GM21786 (cell line): Measurements from ENCODE around the gene XCL2.
"Not testable (repeated sequence)": the region's sequence is repeated elsewhere in the genome, so short reads cannot be mapped to it uniquely, and the experiment has no call there.

Source experiments
- ATAC-seq: cut with Tn5 transposase; IDR thresholded peaks from one replicate; pipeline ENCODE4 v1.9.1; 2021; ENCODE audit not compliant: unreplicated experiment

XCL2 gene

DNA sequence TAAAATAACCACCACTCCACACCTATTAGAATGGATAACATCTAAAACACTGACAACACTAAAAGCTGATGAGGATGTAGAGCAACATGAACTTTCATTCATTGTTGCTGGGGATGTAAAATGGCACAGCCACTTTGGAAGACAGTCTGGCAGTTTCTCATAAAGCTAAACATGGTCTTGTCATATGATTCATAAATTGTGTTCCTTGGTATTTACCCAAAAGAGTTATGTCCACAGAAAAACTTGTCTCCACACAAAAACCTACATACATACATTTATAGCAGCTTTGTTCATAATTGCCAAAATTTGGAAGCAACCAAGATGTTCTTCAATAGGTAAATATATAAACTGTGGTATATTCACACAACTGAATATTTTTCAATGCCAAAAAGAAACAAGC is 16.6 kb upstream of the XCL2 start:
- ATAC-seq = no peak

DNA sequence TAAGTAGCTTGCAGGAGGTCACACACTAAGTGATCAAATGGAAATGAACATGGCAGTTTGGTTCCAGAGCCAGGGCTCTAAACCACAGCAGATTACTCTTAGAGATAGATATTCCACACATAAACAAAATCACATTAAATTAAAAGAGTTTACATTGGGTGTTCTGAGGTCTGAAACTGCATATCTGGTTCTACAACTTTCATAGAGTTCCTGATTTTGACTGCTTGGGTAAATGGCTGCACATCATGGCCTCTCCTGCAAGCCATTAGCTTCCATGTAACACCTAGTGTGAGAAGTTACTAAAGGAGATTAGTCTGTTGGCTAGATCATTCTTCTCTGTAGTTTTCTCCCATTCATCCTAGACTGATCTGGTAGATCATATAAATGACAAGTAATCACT is 12.8 kb upstream of the XCL2 start:
- no peak for ATAC-seq

DNA sequence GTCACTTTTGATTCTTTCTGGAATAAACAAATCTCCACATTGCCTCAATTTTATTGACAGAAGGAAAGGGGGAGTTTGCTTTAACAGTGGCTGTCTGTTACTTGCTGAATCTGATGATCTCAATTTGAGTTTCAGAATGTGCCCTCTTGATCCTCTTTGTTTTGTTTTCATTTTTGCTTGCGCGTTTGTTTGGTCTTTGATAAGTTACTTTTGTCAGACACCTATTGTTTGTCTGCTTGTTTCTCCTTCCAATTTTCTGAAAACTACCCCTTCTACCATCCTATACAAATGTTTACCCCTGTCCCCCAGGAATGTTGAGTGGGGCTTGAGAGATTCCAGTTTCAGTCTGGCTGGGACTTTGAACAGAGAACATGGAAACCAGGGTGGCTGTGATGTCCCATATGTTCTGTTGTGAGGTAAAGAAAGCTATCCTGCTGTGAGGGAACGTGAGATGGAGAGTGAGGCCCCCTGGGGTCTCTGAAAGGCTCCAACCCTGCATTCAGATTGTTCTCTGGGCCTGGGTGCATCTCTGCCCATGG is 11.8 kb upstream of the XCL2 start:
- no peak for ATAC-seq

DNA sequence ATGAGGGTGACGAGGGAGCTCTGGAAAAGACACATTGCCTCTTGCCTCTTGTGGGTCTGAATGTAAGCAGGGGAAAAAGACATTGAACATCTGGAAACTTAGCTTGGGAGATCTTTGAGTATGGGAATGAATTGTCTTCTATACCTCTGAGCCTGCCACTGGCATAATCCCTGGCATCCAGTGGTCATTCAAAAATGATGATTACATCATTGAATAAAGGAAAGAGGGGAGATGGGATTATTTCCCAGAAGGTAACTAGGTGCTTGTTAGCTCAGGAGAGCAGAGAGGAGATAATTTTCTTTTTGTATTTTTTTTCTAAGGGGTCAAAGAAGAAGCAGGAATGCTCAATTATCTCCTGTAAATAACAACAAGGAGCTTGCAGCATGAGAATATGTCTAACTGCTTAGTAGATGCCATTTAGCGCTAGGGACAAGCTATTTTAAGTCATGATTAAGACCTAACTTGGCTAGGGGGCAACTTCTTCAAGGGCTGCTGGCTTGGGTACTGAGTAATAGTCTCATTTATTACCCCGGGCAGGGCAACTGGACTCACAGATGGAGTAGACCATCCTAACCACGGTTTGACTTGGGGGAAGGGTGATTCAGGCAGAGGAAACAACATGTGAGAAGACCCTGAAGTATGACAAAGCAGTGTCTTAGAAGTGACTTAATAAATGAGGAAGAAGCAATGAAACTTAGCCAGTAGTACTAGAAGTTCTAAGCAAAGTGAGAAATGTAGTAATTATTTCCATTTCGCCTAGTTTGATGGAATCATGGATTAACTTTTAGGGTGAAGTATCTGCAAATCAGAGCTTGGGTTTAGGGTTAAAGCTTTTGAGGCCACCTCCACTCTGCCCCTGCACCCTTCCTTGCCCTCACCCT is 11.0 kb upstream of the XCL2 start:
- ATAC-seq = no peak

DNA sequence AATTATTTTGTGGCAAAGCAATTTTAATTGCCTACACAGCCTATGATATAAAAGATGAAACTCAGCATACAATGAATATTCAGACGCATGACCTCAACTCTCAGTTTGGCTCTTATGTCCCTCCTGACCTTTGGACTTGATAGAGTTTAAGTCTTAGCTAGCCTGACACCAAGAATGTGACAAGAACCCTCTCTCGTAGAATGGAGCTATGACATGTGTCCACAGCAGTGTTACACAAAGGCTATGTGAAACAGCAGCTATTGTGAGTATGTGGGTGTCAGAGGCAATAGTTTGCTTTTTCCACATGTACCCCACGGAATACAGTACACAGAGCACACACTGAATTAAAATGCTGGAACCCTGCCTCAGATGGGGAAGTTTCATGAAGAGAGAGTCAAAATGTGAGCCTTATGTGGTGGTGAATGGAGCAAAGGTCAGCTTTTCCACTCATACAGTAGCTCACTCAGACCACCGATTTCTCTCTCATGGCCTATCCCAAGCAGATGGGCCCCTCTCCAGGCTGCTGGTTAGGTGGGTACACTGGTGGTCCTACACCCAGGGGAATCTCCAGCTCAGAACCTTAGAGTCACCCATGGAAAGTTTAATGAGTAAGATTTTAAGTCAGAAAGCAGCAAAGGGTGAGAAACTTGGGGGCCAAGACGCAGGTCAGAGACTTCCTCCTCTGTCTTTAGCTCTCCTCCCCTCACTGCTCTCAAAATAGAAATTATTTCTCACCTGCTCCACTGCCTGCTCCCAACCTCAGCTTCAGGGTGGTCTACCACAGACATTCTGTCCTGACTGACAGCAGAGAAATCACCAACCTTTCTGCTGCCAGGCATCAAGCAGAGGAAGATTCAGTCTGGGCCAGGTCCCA is 10.1 kb upstream of the XCL2 start:
- ATAC-seq = no peak

DNA sequence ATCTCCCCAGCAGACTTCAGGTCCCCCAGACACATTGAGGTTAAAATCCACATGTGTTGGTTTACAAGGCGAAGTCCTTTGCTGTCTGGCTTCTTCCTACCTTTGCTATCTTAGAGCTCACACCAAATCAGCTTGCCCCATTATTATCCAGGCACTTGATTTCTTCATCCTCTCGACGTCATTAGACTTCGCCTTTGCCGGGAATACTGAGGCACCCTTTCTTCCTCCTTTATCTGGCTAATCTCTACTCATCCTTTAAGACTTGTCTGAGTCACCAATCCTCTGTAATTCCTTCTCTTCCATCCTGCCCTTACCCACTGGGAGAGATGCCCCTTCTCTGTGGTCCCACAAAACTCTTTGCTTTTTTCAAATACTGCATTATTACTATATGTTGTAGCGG is 9.2 kb upstream of the XCL2 start:
- no peak for ATAC-seq

DNA sequence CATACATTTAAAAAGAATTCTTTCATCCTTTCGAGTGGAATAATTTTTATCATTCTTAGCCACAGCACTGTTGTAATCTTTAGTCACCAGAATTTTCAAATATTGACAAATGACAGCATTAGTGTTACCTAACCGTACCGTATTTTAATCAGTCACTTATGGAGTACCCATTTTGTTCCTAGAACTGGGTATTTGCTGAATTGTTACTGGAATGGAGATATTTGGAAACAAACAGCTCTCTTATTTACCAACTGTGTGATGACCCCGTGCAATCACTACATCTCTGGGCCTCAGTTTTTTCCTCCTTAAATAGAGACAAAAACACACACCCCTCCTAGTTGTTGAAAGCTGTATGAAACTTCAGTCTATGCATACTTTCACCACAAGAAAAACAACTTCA is 7.9 kb upstream of the XCL2 start:
- no peak for ATAC-seq

DNA sequence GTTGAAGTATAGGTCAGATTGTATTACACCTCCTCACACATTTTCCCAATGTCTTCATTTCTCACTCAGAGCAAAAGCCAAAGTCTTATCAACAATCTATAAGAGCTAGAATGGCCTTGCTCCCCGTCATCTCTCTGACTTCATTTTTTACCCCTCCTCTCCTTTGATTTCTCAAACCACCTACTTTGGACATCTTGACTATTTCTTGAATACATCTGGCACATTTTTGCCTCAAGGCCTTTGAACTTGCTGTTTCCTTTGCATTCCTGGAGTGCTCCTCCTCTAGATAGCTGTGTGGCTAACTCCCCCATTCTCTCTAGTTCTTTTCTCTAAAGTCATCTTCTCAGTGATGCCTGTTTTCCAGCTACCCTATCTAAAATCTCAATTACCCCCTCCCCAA is 7.2 kb upstream of the XCL2 start:
- ATAC-seq = no peak

DNA sequence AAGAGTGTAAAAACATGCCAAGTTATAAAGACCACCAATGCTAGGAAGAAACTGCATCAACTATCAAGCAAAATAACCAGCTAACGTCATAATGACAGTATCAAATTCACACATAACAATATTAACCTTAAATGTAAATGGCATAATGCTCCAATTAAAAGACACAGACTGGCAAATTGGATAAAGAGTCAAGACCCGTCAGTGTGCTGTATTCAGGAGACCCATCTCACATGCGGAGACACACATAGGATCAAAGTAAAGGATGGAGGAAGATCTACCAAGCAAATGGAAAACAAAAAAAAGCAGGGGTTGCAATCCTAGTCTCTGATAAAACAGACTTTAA is 2.7 kb upstream of the XCL2 start:
- ATAC-seq = not testable (repeated sequence)

DNA sequence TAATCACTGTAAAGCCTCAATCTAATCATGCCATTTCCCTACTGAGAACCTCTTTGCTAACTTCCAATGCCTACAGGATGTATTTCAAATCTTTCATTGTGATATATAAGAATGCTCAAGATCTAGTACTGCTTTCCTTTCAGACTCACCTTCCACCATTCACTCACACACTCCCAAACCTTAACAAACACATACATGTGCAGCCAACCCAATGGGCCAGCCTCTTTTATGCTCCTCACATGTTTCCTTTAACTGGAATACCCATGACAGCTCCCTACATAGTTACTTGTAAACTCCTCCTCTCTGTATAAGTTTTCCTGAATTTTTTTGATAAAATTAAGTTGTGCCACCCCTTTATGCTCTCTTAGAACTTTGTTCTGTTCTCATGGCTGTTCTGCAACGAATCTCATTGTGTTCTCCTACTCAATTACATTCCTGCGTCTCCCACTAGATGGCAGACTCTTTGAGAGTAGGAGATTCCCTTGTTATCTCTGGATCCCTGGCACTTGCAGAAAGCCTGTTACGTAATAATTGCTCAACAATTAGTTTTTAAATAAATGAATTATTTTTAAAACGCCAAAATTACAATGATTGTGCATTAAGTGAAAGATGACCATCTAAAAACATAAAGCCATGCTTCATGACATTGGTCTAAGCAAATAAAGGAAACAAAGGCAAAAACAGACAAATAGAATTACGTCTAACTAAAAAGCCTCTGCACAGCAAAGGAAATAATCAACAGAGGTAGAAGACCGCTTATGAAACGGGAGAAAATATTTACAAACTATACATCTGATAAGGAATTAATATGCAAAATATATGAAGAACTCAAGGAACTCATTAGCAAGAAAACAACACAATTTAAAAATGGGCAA is 2.1 kb upstream of the XCL2 start:
- not testable (repeated sequence) for ATAC-seq

DNA sequence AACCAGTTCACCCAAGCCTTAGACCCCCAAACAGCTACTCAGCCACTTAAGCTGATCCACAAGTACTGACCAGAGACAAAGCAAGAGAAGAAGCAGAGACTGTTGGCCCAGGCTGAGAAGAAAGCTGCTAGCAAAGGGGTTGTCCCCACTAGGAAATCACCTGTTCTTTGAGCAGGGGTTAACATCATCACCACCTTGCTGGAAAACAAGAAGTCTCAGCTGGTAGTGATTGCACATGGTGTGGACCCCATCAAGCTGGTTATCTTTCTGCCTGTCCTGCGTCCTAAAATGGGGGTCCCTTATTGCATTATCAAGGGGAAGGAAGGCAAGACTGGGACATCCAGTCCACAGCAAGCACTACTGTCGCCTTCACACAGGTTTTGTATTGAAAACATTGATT is 819 bp downstream of the XCL2 start:
- not testable (repeated sequence) for ATAC-seq

DNA sequence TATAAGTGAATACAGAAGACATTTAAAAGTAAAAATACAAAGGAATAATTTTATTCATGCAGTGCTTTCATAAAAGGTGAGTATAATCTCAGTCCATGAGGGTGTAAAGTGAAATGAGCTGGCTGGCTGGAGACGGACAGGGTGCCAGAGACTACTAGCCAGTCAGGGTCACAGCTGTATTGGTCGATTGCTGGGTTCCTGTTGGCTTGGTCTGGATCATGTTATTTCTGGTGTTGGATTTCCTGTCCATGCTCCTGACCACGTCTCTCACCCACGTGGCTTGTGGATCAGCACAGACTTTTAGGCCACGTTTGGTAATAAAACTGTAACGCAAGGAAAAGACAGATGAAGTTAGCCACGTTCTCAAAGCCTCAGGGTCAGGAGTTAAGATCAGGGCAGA is 3.0 kb downstream of the XCL2 start:
- not testable (repeated sequence) for ATAC-seq

DNA sequence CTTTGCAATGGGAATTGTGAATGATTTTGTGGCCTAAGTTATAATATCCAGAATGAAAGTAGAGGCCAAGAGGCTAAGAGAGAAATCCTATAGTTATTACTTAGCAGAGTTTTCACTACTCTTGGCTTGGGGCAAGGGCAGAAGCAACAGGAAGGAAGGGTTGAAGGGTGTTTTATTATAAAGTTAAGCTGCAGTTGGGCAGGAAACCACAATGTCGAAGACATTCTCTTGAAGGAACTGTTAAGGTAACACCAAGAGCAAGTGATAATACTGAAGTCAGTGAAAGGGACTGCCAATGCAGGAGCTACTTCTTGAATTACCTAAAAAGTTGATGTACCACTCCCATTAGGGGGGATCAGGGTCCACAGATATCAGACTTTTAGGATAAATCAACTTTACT is 8.3 kb downstream of the XCL2 start:
- peak; percentile 97 for ATAC-seq

DNA sequence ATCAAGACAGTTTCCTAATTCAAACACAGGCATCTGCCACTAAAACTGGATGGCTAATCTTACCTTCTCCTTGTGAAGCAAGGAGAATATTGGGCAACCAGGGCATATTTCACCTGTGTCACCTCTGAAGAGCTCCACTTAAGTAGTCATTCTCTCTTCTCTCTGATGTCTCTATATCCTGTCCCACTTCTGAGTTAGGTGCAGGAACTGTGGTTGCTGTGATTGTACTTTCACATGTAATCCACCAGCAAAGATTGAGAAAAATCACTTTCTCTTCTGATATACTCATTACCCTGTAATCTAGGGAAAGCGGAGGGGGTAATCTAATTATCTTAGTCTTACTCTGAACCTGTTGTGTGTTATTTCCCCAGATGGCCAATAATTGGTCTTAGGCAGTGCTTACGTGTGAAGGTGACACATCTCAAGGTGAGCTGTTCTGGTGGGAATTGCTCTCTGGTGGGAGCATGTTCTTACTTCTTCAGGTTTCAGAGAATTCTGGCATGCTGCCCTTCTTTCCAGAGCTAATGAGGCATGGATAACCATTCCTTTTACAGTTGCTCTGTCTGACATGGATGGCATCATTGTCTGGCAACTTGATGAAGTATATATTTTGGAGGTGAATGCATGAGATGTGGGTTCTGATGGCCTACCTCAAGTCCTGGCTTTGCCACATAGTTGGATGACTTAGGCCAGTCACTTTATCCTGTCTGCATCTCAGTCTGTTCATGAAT is 12.0 kb downstream of the XCL2 start:
- ATAC-seq = no peak

DNA sequence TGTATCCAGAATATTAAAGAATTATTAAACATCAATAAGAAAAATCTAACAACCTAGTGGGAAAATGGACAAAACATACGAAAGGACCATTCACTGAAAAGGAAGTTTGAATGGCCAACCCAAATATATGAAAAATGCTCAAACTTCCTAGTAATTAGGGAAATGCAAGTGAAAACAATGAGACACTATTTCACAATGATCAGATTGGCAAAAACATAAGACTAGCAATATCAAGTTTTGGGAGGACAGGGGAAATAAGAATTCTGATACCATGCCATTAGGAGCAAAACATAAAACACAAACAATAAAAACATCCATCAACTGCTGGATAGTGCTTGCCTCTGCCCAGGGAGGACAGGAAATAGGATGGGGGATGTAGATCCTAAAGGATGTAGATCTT is 14.3 kb downstream of the XCL2 start:
- no peak for ATAC-seq

DNA sequence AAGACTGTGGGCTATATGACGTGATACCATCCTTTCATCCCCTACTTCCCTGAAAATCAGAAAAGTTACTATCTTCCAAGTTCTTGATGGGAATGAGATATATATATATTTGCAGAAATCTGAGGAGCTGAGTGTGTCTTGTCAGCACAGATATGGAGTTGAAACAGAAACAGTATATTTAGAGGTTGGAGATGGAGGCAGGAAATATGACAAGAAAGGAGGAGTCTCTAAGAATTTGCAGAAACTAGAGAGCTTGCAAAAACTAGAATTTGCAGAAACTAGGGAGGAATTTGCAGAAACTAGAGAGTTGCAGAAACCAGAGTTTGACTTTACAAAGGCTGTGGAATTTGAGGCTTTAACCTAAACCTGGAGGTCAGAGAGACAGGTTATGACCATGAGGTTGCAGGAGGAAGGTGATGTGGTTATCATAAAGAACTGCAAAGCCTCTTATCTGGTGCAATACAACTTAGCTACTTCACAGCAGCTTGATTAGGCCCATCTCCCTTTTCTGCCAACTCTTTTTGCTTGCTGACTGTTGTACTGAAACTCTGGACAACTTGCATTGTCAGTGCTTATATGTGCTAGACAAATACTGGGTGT is 22.3 kb downstream of the XCL2 start:
- no peak for ATAC-seq

DNA sequence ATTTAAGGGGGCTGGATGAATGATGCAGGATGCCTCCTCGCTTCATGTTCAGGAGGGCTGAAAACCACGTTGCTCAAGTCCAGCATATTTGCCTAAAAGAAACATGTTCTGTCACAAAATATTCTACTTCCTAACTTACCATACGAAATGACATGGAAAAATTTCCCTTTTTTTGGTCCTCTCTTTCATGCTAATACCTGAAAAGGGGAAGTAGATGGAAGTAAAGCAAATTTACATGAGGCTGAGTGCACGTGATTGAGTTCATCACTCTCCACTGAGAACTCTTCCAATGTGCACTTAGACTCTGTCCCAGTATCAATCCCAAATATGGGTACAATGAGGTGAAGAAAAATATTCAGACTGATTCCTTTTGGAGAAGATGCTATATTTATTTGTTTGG is 23.0 kb downstream of the XCL2 start:
- no peak for ATAC-seq

DNA sequence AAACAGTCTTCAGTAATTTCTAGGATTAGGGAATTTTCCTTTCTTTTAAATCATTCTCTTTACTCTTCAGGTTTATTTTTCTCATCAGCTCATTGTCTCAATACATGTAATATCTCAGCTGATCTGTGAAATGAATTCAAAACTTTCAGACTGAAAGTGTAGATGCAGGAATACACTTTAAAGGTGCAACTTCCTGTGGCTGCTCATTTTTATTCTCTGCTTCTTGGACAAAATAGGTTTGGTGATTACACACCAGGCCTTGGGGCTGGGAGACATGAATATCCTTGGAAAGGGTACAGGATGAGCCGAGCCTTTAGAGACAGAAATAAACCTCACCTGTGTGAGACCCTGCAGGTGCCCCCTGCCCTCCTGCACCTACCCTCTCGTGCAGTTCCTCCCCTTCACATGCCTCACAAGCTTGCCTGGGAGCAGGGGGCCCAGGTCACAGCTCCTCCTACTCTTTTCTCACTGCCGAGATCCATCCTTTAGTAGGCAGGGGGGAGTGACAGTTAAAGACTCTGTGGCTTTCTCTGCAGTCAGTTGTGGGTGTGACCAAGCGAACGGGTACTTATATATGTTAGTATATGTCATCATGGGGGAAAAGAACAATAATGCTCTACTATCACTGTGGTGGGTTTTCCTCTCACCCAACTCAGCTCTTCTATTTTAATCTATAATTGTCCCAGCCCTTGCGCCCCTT is 23.6 kb downstream of the XCL2 start:
- ATAC-seq = peak; percentile 75

DNA sequence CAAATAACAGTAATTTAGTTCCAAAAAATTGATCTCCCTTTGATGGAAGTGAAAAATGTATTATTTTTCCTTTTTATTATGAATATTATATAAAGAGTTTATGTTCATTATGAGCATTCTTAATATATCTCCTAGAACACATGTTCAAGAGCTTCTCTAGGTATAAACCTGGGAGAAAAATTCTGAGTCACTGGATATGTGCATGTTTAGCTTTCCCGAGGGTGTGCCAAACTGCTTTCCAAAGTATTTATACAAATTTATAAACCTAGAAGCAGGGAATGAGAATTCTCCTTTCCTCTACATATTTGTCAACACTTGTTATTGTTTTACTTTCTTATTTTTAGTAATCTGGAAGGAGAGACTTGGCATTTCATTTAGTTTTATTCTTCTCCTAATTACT is 25.0 kb downstream of the XCL2 start:
- no peak for ATAC-seq
